H9 (cell line): ENCODE measurements around the gene LRRC7. TPM values are rescaled to one million over a fixed set of nuclear protein-coding genes. Genes with fewer than 3 reads are reported as not detected.

Experiments used
- DNase-seq: peaks from one replicate; pipeline ENCODE4 v3.0.0-alpha.2; 2017
- H2AFZ ChIP-seq: one replicate; pipeline ENCODE4 v1.6.1; 2013; ENCODE audit warnings: mild to moderate bottlenecking, low read length, control low read depth, moderate library complexity
- H2AK5ac ChIP-seq: 2 replicates; pipeline ENCODE4 v1.6.1; 2013; ENCODE audit warnings: low read length, control low read depth, mixed read lengths; ENCODE audit not compliant: insufficient read length
- H2BK120ac ChIP-seq: one replicate; pipeline ENCODE4 v1.6.1; 2013; ENCODE audit warnings: low read depth, mild to moderate bottlenecking, low read length, control low read depth, inconsistent platforms; ENCODE audit not compliant: poor library complexity, severe bottlenecking
- H2BK12ac ChIP-seq: 2 replicates; pipeline ENCODE4 v1.6.1; 2013; ENCODE audit warnings: low read length, control low read depth, mixed read lengths, low read depth; ENCODE audit not compliant: insufficient read length
- H2BK15ac ChIP-seq: 2 replicates; pipeline ENCODE4 v1.6.1; 2013; ENCODE audit warnings: low read depth, low read length, control low read depth
- H2BK20ac ChIP-seq: one replicate; pipeline ENCODE4 v1.6.1; 2013; ENCODE audit warnings: low read depth, mild to moderate bottlenecking, low read length, control low read depth, inconsistent platforms; ENCODE audit not compliant: poor library complexity, severe bottlenecking
- H2BK5ac ChIP-seq: 2 replicates; pipeline ENCODE4 v1.6.1; 2013; ENCODE audit warnings: low read length, control low read depth, mixed read lengths; ENCODE audit not compliant: insufficient read length
- H3K14ac ChIP-seq: 2 replicates; pipeline ENCODE4 v1.6.1; 2013; ENCODE audit warnings: low read length, control low read depth; ENCODE audit not compliant: insufficient read depth
- H3K18ac ChIP-seq: 2 replicates; pipeline ENCODE4 v1.6.1; 2013; ENCODE audit warnings: low read depth, mild to moderate bottlenecking, mixed read lengths, low read length, control low read depth; ENCODE audit not compliant: insufficient read length
- H3K23ac ChIP-seq: 2 replicates; pipeline ENCODE4 v1.6.1; 2013; ENCODE audit warnings: low read length, control low read depth, mixed read lengths, low read depth; ENCODE audit not compliant: insufficient read length
- H3K23me2 ChIP-seq: 2 replicates; pipeline ENCODE4 v1.6.1; 2013; ENCODE audit warnings: low read depth, mild to moderate bottlenecking, mixed read lengths, low read length, control low read depth; ENCODE audit not compliant: insufficient read length, poor library complexity, severe bottlenecking
- H3K27ac ChIP-seq: 2 replicates; pipeline ENCODE4 v1.5.1; 2013; ENCODE audit warnings: low read length, control low read depth, mixed read lengths, low read depth; ENCODE audit not compliant: insufficient read length
- H3K27me3 ChIP-seq: 2 replicates; pipeline ENCODE4 v1.6.1; 2013; ENCODE audit warnings: low read length, control low read depth, inconsistent platforms; ENCODE audit not compliant: insufficient read depth
- H3K4ac ChIP-seq: 2 replicates; pipeline ENCODE4 v1.6.1; 2013; ENCODE audit warnings: low read depth, mild to moderate bottlenecking, control low read depth, inconsistent platforms, low read length, moderate library complexity
- H3K4me1 ChIP-seq: 2 replicates; pipeline ENCODE4 v1.6.1; 2013; ENCODE audit warnings: low read length, control low read depth, inconsistent platforms; ENCODE audit not compliant: insufficient read depth
- H3K4me2 ChIP-seq: 2 replicates; pipeline ENCODE4 v1.6.1; 2013; ENCODE audit warnings: low read length, control low read depth, mixed read lengths; ENCODE audit not compliant: insufficient read length, insufficient read depth
- H3K56ac ChIP-seq: 2 replicates; pipeline ENCODE4 v1.6.1; 2013; ENCODE audit warnings: low read depth, mild to moderate bottlenecking, mixed read lengths, low read length, control low read depth; ENCODE audit not compliant: insufficient read length
- H3K79me1 ChIP-seq: 2 replicates; pipeline ENCODE4 v1.6.1; 2013; ENCODE audit warnings: low read depth, mild to moderate bottlenecking, moderate library complexity, low read length, control low read depth, inconsistent platforms; ENCODE audit not compliant: insufficient read depth, poor library complexity, severe bottlenecking
- H3K79me2 ChIP-seq: 2 replicates; pipeline ENCODE4 v1.6.1; 2013; ENCODE audit warnings: low read length, control low read depth, inconsistent platforms; ENCODE audit not compliant: insufficient read depth
- H3K9ac ChIP-seq: 2 replicates; pipeline ENCODE4 v1.6.1; 2013; ENCODE audit warnings: low read length, control low read depth, mixed read lengths; ENCODE audit not compliant: insufficient read length; ENCODE audit errors: extremely low read depth
- H3K9me3 ChIP-seq: one replicate; pipeline ENCODE4 v1.6.1; 2013; ENCODE audit warnings: low read depth, low read length, inconsistent platforms; ENCODE audit not compliant: control insufficient read depth
- H3T11ph ChIP-seq: one replicate; pipeline ENCODE4 v1.6.1; 2013; ENCODE audit warnings: mild to moderate bottlenecking, low read length, control low read depth, inconsistent platforms
- H4K20me1 ChIP-seq: one replicate; pipeline ENCODE4 v1.6.1; 2013; ENCODE audit not compliant: control insufficient read depth, insufficient read length, insufficient read depth
- H4K5ac ChIP-seq: 2 replicates; pipeline ENCODE4 v1.6.1; 2013; ENCODE audit warnings: low read depth, mild to moderate bottlenecking, mixed read lengths, low read length, control low read depth; ENCODE audit not compliant: insufficient read length
- H4K8ac ChIP-seq: replicated peaks from 2 replicates; pipeline ENCODE4 v1.6.1; 2013; ENCODE audit warnings: low read length, control low read depth, mixed read lengths, low read depth; ENCODE audit not compliant: insufficient read length
- H4K91ac ChIP-seq: 2 replicates; pipeline ENCODE4 v1.6.1; 2013; ENCODE audit warnings: low read depth, mild to moderate bottlenecking, moderate library complexity, mixed read lengths, low read length, control low read depth; ENCODE audit not compliant: insufficient read length
- H3K27ac Mint-ChIP-seq, 3 experiments: 2 replicates in 2 of 3; 3 replicates in 1 of 3; pipeline ENCODE4 v1.8.0; 2020 to 2021; ENCODE audit warnings: mixed read lengths in 3 of 3, mild to moderate bottlenecking in 1 of 3, moderate library complexity in 1 of 3
- H3K27me3 Mint-ChIP-seq: 2 replicates; pipeline ENCODE4 v1.8.0; 2021; ENCODE audit warnings: low read depth, mild to moderate bottlenecking, moderate library complexity, mixed read lengths
- H3K36me3 Mint-ChIP-seq, 3 experiments: 2 replicates in 2 of 3; 3 replicates in 1 of 3; pipeline ENCODE4 v1.8.0; 2020 to 2021; ENCODE audit warnings: low read depth in 3 of 3, mixed read lengths in 3 of 3; ENCODE audit not compliant: insufficient read depth in 1 of 3
- H3K4me1 Mint-ChIP-seq, 2 experiments: 2 replicates each; pipeline ENCODE4 v1.8.0; 2020; ENCODE audit warnings: mixed read lengths in 2 of 2
- H3K4me3 Mint-ChIP-seq, 2 experiments: 2 replicates in 1 of 2; 3 replicates in 1 of 2; pipeline ENCODE4 v1.8.0; 2020 to 2021; ENCODE audit warnings: mild to moderate bottlenecking in 2 of 2, mixed read lengths in 2 of 2, moderate library complexity in 1 of 2
- H3K9me3 Mint-ChIP-seq, 2 experiments: 2 replicates in 1 of 2; 3 replicates in 1 of 2; pipeline ENCODE4 v1.8.0; 2020; ENCODE audit warnings: mild to moderate bottlenecking in 2 of 2, mixed read lengths in 2 of 2, moderate library complexity in 1 of 2
- total RNA-seq: library from RNA; stranded (reverse); gene quantifications from 2 replicates; pipeline ENCODE4 v1.2.1, GENCODE V29; 2021
- TF ChIP-seq, protein P1 (sequence below): fragments of 200-600 bp; sonication (generic); conservative IDR thresholded peaks from 3 replicates; pipeline ENCODE4 v1.8.0; 2021; ENCODE audit warnings: antibody characterized with exemption, mild to moderate bottlenecking

LRRC7 gene
- total RNA-seq, 1 experiment from 2014 or later, result not detected

DNA sequence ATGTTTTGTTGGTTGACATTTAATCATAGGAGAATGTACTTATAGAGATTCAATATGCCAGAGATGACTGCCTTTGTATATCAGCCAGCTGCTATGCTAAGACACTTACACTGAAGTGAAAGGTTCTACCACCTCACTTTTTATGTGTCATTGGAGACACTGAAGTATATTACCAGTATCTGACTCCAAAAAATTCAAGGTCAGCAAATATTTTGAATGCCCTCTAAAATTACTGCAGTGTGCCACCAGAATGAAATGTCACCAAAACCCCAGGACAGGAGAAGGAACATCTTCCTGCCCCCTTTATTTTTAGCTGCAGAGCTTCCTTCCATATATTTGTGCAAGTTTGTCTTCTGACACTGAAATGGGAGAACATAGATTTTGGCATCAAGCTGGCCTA lies 496.1 kb downstream of the LRRC7 start:
- H3T11ph ChIP-seq, result no peak overlapping the region
- no peaks in the 10 kb centered on the region for H3K9me3 ChIP-seq
- no peak overlapping the region for H4K5ac ChIP-seq
- H3K14ac ChIP-seq, result no peak overlapping the region
- DNase-seq, result no peak
- H3K23ac ChIP-seq, result no peak overlapping the region
- Mint-ChIP-seq H3K4me3 (no peak overlapping the region), H3K27ac (no peak overlapping the region), H3K9me3 (no peaks in the 10 kb centered on the region), H3K36me3 (no peaks in the 10 kb centered on the region), H3K4me1 (no peaks in the 10 kb centered on the region), H3K27me3 (no peaks in the 10 kb centered on the region)
- no peak overlapping the region for H2BK20ac ChIP-seq
- no peak overlapping the region for H2AFZ ChIP-seq
- no peaks in the 10 kb centered on the region for H4K20me1 ChIP-seq
- no peak overlapping the region for H2BK5ac ChIP-seq
- no peak overlapping the region for H4K91ac ChIP-seq
- no peaks in the 10 kb centered on the region for H3K79me2 ChIP-seq
- H4K8ac ChIP-seq, result no peak overlapping the region
- H3K18ac ChIP-seq, result no peak overlapping the region
- TF ChIP-seq, protein P1, sequence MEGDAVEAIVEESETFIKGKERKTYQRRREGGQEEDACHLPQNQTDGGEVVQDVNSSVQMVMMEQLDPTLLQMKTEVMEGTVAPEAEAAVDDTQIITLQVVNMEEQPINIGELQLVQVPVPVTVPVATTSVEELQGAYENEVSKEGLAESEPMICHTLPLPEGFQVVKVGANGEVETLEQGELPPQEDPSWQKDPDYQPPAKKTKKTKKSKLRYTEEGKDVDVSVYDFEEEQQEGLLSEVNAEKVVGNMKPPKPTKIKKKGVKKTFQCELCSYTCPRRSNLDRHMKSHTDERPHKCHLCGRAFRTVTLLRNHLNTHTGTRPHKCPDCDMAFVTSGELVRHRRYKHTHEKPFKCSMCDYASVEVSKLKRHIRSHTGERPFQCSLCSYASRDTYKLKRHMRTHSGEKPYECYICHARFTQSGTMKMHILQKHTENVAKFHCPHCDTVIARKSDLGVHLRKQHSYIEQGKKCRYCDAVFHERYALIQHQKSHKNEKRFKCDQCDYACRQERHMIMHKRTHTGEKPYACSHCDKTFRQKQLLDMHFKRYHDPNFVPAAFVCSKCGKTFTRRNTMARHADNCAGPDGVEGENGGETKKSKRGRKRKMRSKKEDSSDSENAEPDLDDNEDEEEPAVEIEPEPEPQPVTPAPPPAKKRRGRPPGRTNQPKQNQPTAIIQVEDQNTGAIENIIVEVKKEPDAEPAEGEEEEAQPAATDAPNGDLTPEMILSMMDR, result no peak
- H3K27ac ChIP-seq, result no peak overlapping the region
- H3K4ac ChIP-seq, result no peak overlapping the region
- no peaks in the 10 kb centered on the region for H3K23me2 ChIP-seq
- no peaks in the 10 kb centered on the region for H3K27me3 ChIP-seq
- H3K79me1 ChIP-seq, result no peaks in the 10 kb centered on the region
- no peak overlapping the region for H2BK120ac ChIP-seq
- no peak overlapping the region for H3K4me2 ChIP-seq
- H2BK12ac ChIP-seq, result no peak overlapping the region
- H2BK15ac ChIP-seq, result no peak overlapping the region
- no peaks in the 10 kb centered on the region for H3K4me1 ChIP-seq
- no peak overlapping the region for H2AK5ac ChIP-seq
- no peak overlapping the region for H3K9ac ChIP-seq
- no peak overlapping the region for H3K56ac ChIP-seq
